GM21619 (cell line): ENCODE measurements around the gene RHOF.

Experiments used
- ATAC-seq: cut with Tn5 transposase; IDR thresholded peaks from one replicate; pipeline ENCODE4 v1.9.1; 2021; ENCODE audit not compliant: unreplicated experiment

Gene RHOF

DNA sequence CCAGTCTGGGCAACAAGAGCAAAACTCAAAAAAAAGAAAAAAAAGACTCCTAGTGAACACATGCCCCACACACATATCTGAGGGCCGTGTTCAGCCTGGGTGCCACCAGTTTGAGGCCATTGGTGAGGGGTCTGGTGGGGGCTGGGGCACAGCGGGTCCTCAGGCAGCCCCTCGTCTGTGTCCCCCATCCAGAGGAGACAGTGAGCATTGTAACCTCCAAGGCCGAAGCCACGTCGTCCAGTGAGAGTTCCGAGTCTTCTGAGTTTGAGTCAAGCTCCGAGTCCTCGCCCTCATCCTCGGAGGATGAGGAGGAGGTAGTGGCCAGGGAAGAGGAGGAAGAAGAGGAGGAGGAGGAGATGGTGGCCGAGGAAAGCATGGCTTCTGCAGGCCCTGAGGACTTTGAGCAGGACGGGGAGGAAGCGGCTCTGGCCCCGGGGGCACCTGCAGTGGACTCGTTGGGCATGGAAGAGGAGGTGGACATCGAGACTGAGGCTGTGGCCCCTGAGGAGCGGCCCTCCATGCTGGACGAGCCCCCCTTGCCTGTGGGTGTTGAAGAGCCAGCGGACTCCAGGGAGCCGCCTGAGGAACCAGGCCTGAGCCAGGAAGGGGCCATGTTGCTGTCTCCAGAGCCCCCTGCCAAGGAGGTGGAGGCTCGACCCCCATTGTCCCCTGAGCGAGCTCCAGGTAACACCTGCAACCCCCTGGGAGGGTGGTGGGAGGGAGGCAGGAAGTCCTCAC, 25.9 kb upstream of the RHOF start:
- no peak for ATAC-seq

DNA sequence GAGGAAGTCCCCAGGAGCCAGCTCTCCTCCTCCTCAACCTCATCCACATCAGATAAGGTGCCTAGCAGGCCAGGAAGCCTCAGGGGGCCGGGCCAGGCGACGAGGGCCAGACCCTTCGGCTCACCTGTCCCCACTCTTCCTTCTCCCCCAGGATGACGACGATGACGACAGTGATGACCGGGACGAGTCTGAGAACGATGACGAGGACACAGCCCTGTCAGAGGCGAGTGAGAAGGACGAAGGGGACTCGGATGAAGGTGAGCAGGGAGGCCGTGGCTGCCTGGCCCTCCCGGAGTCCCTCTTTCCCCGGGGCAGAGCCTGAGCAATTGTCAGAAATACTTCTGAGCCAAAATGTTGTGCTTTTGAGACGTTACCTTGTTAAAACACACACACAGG, 24.2 kb upstream of the RHOF start:
- ATAC-seq: no peak

- ATAC-seq: no peak
Observed at GRCh38 chr12:121816925-121817647, 23.6 kb upstream of the RHOF start.

DNA sequence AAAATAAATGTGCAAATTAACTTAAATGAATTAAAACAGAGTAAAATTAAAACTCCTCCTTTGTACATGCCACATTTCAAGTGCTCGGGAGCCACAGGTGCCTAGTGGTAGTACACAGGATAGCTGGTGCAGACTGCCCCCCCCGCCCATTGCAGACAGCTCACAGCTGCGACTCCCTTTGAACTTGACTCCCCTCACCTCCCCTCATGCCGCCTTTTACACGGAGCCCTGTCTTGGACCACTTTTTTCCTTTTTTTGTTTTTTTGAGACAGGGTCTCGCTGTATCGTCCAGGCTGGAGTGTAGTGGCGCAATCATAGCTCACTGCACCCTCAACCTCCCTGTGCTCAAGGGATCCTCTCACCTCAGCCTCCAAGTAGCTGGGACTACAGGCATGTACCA, 21.8 kb upstream of the RHOF start:
- no peak for ATAC-seq

DNA sequence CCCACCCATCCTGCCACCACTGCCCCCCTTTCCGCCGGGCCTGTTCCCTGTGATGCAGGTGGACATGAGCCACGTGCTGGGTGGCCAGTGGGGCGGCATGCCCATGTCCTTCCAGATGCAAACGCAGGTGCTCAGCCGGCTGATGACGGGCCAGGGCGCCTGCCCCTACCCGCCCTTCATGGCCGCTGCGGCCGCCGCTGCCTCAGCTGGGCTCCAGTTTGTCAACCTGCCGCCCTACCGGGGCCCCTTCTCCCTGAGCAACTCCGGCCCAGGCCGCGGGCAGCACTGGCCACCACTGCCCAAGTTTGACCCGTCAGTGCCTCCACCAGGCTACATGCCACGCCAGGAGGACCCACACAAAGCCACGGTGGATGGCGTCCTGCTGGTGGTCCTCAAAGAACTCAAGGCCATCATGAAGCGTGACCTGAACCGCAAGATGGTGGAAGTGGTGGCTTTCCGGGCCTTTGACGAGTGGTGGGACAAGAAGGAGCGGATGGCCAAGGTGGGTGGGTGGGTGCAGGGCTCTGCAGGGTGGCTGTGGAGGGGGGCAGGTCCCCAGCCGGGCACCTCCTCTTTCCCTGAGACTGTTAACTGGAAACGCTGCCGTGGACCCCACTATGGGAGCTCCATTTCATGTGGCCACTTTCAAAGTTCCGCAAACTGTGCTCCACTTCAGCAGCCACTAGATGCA, 21.1 kb upstream of the RHOF start:
- ATAC-seq: no peak

- ATAC-seq: no peak
Observed at GRCh38 chr12:121813951-121814350, 20.5 kb upstream of the RHOF start.

DNA sequence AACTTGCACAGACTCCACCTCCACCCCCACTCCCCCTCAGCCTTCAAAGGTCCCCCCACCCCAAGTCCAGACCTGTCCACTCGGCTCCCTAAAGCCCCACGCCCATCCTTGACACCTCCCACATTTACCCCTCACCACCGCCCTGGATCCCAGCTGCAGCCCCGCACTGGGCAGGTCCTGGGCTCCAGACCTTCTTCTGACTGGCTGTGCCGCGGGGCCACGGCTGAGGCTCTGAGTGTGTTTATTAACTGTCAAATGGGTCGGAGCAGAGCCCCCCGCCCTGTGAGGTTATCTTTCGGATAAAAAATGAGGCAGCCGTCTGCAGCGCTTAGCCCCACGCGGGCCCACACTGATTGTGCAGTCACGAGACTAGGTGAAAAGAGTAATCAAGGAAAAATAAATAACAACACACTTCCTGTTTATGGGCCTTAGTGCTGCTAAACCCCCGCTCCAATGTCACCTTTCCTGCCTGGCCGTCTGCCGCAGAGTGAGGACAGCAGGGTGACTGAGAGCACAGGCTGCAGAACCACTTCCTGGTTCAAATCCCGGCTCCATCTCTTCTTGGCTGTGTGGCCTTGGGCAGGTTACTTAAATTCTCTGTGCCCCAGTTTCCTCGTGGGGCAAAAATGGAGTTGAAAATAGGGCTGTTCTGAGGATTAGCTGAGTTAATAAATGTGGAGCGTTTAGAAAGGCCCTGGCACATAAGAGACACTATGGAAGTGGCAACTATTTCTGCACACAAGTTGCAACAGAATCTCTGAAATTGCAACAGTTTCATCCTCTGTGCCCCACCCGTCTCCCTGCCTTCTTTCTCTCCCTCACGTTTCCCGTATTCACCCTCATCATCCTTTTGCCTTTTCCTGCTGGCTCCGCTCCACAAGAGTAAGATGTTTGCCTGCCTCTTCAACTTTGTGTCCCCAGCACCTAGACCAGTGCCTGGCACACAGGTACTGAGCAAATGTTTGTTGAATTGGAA, 19.7 kb upstream of the RHOF start:
- no peak for ATAC-seq

GRCh38 chr12:121812320-121812871, 18.9 kb upstream of the RHOF start:
- peak; percentile 29 for ATAC-seq

DNA sequence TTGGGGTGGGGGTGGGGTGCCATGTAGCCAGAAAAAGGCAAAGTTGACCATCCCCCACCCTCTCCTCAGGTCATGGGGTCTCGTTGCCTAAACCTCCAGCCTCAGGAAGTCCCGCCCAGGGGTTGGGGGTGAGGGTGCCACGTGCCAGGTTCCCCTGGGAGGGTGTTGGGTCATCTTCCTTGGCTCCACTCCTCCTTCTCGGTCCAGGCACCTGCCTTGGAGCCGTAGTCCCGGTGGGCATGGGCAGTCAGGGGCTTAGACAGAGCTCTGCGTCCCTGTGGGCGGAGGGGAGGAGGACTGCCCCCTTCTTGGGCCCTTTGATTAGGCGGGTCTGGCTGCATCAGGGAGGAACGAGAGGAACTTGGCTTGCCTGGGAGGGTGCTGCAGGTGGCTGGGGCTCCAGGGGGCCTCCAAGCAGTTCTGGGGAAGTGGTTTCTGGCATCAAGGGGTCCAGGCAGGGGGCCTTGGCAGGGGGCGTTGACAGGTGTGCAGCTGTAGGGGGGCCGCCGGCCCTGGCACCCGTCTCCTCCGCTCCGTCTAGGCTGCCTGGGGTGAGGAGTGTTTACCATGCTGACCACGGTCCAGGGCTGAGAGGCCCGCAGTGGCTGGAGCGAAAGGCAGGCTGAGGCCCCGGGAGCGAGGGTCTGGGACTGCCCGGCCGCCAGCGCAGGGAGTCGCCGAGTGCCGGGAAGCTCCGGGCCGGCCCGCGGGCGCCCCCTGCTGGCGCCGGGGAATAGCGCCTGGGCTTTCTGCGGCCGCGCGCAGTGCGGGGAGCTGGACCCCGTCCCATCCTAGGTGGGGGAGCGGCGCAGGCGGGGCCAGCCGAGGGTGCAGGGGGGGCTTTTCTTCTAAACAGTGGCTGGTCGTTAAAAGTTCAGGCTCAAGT, 18.2 kb upstream of the RHOF start:
- ATAC-seq: peak; percentile 54

GRCh38 chr12:121810833-121811433, 17.4 kb upstream of the RHOF start:
- ATAC-seq: no peak

GRCh38 chr12:121810234-121810817, 16.8 kb upstream of the RHOF start:
- no peak for ATAC-seq

DNA sequence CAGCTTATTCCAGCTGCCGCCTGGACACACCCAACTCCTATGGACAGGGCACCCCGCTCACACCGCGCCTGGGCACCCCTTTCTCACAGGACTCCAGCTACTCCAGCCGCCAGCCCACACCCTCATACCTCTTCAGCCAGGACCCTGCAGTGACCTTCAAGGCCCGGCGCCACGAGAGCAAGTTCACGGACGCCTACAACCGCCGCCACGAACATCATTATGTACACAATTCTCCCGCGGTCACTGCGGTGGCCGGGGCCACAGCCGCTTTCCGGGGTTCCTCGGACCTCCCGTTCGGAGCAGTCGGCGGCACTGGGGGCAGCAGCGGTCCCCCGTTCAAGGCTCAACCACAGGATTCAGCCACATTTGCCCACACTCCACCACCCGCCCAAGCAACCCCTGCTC, 16.2 kb upstream of the RHOF start:
- no peak for ATAC-seq

DNA sequence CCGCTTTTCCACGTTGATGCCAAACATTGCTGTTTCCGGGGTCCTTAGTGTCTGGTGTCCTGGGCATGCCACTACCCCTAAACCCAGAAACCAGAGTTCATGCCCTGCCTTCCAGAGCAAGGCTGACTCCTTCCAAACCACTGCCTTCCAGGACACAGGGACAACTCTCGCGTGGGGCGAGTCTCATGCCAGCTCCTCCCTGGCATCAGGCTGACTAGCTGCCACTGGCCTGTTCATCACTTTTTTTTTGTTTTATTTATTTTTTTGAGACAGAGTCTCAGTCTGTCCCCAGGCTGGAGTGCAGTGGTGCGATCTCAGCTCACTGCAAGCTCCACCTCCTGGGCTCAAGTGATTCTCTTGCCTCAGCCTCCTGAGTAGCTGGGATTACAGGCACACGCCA, 15.1 kb upstream of the RHOF start:
- ATAC-seq: no peak

DNA sequence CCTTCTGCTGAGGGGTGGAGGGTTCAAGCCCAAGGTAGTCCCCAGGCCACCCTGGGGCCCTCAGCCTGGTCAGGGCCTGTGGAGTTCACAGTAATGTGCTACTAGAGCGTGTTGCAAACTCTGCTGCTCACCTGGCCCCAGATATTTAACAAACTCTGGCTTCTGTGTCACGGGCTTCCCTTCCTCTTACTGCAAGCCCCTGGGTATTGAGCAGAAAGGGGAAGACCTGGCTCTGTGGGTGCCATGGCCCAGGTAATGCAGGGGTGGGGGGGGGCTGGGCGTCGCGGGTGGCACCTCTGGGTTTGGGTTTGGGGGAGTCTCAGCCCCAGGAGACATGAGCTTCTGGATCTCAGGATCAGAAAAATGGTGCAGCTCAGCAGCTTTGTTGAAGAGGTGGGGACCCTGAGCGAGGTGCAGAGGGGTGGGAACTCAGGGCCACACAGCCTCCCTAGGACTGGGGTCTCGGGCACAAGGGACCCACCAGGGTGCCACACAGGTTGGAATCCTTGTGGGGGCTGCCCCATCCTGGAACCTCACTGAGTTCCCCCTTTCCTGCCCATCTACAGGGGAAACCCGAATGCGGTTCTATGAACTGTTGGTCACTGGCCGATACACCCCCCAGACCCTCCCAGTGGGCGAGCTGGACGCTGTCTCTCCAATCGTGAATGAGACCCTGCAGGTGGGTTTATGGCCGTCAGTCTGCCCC, 14.3 kb upstream of the RHOF start:
- ATAC-seq: no peak

DNA sequence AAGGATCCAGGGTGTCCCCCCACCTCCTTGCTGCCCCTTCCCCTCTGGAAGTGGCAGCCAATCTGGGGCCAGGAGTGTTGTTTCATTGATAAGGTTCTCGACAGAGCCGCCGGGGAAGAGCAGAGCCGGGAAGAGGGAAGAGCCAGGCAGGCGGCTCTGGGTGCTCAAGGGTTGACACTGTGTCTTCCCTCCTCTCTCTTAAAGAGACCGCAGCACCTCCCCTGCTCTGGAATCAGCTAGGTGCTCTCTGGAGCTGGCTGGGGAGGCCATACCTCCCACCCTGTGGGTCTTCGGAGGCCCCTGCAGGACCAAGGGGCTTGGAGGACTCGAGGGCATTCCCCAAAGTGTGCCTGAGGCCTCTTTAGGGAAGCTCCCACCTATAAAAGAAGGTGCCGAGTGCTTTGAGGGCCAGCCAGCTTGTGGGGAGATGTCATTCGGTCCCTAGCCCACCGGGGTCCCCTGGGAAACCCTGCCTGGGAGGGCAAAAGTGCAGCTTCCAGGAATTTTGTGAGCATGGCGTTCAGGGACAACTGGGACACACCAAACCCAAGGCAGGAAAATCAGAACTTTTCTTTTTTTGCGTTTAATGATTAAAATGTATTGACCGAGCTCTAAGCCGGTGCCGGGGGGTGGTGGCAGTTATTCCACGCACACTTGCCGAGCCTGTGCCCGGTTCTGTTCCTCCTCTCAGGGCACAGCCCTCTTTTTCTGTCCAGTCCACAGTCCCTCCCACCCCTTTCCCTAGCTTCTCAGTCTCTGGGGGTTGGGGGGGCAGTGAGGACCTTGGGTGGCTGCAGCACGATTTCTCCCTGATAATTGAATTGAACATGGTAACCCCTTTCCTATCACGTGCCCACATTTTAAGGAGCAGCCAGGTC, 13.3 kb upstream of the RHOF start:
- no peak for ATAC-seq

GRCh38 chr12:121806009-121806545, 12.6 kb upstream of the RHOF start:
- no peak for ATAC-seq
